Astrocyte of the cerebellum (primary cell): ENCODE results near the gene ANXA2R.
A peak's percentile ranks its signal among the peaks of the same experiment; 100 is the strongest.

Experiments used
- DNase-seq: peaks from one replicate; pipeline ENCODE4 v3.0.0-alpha.2; 2011; ENCODE audit warnings: low read depth
- H3K4me3 ChIP-seq: 2 replicates; pipeline ENCODE4 v1.5.1; 2011; ENCODE audit warnings: mild to moderate bottlenecking, low read depth, low read length, moderate library complexity
- in situ Hi-C: cut with HindIII; loops from 2 replicates; pipeline ENCODE4 v1.10.0; 2017; ENCODE audit warnings: low sequenced_read_pairs
- TF ChIP-seq, protein P1 (sequence below): IDR thresholded peaks from 2 replicates; pipeline ENCODE4 v1.5.1; 2012; ENCODE audit warnings: low read length, low read depth, moderate library complexity, mild to moderate bottlenecking; ENCODE audit errors: missing control alignments

The ANXA2R gene

DNA sequence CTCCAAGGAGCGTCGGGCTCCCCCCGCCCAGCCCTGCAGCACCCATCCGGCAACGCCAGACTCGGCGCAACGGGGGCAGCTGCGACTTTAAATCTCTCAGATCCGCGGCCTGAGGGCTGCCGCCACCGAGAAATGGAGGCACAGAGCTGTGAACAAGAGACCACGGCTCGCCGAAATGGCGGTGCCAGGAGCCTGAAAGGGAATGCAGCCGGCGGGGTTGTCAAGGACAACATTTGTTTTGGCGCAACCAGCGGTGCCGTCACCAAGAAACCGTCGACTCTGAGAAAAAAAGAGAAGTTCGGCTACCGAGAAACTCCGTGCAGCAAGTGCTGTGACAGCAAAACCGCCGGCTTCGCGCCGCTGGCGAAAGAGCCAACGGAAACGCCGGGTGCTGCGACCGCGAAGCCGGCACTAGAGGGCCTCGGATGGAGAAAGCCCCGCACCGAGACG is 2.1 kb upstream of the ANXA2R start:
- in situ Hi-C loops: no loop called here
- TF ChIP-seq, protein P1, sequence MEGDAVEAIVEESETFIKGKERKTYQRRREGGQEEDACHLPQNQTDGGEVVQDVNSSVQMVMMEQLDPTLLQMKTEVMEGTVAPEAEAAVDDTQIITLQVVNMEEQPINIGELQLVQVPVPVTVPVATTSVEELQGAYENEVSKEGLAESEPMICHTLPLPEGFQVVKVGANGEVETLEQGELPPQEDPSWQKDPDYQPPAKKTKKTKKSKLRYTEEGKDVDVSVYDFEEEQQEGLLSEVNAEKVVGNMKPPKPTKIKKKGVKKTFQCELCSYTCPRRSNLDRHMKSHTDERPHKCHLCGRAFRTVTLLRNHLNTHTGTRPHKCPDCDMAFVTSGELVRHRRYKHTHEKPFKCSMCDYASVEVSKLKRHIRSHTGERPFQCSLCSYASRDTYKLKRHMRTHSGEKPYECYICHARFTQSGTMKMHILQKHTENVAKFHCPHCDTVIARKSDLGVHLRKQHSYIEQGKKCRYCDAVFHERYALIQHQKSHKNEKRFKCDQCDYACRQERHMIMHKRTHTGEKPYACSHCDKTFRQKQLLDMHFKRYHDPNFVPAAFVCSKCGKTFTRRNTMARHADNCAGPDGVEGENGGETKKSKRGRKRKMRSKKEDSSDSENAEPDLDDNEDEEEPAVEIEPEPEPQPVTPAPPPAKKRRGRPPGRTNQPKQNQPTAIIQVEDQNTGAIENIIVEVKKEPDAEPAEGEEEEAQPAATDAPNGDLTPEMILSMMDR: no peak
- DNase-seq: no peak
- H3K4me3 ChIP-seq: peak overlapping the region; percentile 60

DNA sequence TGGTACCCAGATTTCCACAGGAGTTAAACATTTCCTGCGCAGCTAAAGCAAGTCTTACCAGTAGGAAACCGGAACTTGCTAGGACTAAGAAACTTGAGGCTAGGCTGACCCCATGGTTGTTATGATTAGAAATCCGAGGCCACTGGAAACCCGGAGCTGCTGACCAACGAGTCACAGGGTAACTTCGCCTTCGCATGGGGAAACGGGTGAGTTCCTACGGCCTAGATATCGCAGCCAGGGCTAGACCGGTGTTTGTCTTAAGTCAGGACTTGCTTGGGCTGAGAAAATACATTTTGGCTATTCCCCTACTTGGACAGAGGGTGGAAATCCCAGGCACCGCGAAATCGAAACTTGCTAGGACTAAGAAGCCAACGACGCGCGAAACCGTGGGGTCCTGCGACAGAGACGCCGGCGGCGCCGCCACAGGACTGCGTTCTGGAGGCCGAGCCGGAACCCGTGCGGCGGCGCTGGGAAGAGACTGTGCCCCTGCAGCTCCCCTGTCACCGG is 1.6 kb upstream of the ANXA2R start:
- in situ Hi-C loops: no loop called here
- no peak for DNase-seq
- H3K4me3 ChIP-seq: peak overlapping the region; percentile 60
- TF ChIP-seq, protein P1: no peak

DNA sequence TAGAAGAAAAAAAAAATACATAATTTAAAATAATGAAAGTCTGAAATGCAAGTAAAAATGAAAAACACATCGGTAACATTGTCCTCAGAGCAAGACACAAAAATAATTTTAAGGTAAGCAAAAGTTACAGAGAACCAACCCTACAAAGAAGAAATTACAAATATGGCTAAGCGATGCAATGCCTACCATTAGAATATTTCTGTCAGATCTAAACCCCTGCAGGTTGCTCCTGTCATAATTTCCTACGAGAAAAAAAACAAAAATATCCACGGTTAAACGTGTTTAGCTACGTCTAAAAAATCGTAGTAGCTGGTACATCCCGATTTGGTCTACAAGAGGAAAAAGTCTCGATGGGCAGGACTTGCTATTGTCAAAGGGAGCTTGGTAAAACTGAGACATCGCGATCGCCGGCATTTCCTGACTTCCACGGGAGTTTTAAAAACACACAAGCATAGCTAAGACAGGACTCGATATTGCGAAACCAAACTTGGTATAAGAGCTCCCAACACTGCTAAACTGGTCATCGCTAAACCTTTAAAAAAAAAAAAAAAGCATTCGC is 1.1 kb upstream of the ANXA2R start:
- TF ChIP-seq, protein P1: no peak
- in situ Hi-C loops: no loop called here
- peak overlapping the region; percentile 60 for H3K4me3 ChIP-seq
- no peak for DNase-seq

DNA sequence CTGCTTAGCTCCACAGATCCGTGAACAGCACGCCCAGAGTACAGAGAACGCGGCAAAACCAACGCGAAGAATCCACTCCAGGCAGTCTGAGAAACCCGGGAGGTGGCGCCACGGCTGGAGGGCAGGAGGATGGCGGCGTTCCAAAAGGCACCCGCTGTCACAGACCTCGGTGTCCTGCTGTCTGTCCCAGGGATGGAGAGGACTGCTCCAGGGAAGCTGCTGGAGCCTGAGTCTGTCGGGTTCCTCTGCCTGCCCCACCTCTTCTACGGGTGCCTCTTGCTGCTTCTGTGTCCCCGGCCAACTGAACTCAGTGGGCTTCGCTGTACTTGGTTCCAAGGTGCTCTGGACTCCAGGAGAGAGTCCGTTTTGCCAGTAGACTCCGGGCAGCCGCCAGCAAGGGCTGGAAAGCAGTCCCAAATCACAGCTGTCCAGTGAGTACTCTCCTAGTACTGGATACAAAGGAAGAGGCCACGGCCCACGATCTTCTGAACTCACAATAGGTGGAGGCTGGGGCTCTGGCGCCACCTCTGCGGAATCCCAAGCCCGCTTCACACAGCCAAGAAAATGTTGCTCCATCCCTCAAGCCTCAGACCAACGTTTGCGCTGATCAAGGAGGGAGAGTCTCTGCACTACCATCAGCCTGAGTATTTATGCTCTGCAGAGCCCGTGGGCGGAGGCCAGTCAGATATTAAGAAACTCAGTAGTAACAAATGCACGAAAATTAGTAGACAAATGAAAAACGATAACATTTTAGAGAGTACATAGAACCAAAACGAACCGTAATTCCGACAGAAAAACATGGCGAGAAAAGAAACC is 440 bp downstream of the ANXA2R start:
- in situ Hi-C loops: no loop called here
- H3K4me3 ChIP-seq: peak overlapping the region; percentile 60
- TF ChIP-seq, protein P1: peak; percentile 14
- DNase-seq: peak; percentile 78

DNA sequence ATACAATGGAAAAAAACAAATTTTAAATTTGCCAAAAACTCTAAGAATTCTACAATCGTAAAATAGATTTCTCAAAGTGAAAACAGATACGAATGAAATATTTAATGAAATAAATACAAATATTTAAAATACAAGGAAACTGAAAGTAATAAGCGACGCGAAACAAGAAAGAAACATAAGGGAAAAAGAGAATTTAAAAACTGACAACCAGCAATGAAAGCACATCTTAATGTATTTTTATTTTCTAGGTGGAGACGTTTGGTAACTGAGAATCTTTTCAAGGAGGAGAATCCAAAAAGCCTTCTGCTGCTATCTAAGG is 1.0 kb downstream of the ANXA2R start:
- TF ChIP-seq, protein P1: no peak
- DNase-seq: no peak
- in situ Hi-C loops: no loop called here
- H3K4me3 ChIP-seq: peak overlapping the region; percentile 60

DNA sequence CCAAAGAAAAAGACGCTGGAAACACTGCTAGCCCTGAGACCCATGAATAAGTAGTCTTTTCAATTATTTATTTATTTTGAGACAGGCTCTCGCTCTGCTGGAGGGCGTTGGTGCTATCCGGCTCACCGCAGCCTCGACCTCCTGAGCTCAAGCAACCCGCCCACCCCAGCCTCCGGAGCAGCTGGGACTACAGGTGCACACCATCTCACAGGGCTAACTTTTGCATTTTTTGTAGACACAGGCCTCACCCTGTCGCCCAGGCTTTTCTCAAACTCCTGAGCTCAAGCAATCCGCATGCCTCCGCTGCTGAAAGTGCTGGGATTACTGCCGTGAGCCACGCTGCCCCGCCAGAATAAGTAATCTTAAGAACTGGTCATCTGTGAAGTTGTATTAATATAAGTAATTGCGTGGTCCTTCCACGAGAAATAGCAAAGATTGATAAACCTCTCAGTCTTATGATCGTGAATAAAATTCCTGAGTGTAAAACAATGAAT is 1.6 kb downstream of the ANXA2R start:
- no peak for DNase-seq
- in situ Hi-C loops: no loop called here
- peak overlapping the region; percentile 42 for H3K4me3 ChIP-seq
- TF ChIP-seq, protein P1: no peak
